Upper lobe of right lung (tissue), 1 donor: ENCODE measurements around the gene RTP3. TPM values are rescaled to one million over a fixed set of nuclear protein-coding genes. Genes with fewer than 3 reads are reported as not detected.

ENCODE experiments used
- ATAC-seq: fragments of 200-7000 bp; cut with Tn5 transposase; one replicate; pipeline ENCODE4 v1.9.1; 2020; ENCODE audit warnings: mild to moderate bottlenecking, moderate library complexity
- DNase-seq: peaks from one replicate; pipeline ENCODE4 v3.0.0-alpha.2; 2020
- H3K27ac ChIP-seq: fragments of 200-600 bp; one replicate; pipeline ENCODE4 v1.8.0; 2022
- H3K27me3 ChIP-seq: fragments of 200-600 bp; one replicate; pipeline ENCODE4 v1.8.0; 2022; ENCODE audit warnings: mild to moderate bottlenecking
- H3K36me3 ChIP-seq: fragments of 200-600 bp; one replicate; pipeline ENCODE4 v1.8.0; 2022
- H3K4me1 ChIP-seq: fragments of 200-600 bp; one replicate; pipeline ENCODE4 v1.8.0; 2022
- H3K4me3 ChIP-seq: fragments of 200-600 bp; one replicate; pipeline ENCODE4 v1.8.0; 2022; ENCODE audit warnings: mild to moderate bottlenecking
- H3K9me3 ChIP-seq: fragments of 200-600 bp; one replicate; pipeline ENCODE4 v1.8.0; 2022
- intact Hi-C: fragments of 100-400 bp; cut with DNase I; formaldehyde crosslinking; loops from one replicate; pipeline ENCODE4 v1.11.0; 2022
- total RNA-seq: library from RNA; stranded (reverse); fragmentation: NEBNext Ultra II Directional; extraction: Animal tissue kit (Norgen Biotek cat#: 25700); gene quantifications from one replicate; pipeline ENCODE4 v1.2.1, GENCODE V29; 2021
- TF ChIP-seq, protein P1 (sequence below): fragments of 200-600 bp; IDR thresholded peaks from one replicate; pipeline ENCODE4 v1.8.0; 2022; ENCODE audit warnings: antibody characterized with exemption
- donor health status: DM: no; HTN: yes; CAD: no; lungs with severe emphysema.

Gene RTP3
- total RNA-seq, 1 donor from 2014 or later: not detected

DNA sequence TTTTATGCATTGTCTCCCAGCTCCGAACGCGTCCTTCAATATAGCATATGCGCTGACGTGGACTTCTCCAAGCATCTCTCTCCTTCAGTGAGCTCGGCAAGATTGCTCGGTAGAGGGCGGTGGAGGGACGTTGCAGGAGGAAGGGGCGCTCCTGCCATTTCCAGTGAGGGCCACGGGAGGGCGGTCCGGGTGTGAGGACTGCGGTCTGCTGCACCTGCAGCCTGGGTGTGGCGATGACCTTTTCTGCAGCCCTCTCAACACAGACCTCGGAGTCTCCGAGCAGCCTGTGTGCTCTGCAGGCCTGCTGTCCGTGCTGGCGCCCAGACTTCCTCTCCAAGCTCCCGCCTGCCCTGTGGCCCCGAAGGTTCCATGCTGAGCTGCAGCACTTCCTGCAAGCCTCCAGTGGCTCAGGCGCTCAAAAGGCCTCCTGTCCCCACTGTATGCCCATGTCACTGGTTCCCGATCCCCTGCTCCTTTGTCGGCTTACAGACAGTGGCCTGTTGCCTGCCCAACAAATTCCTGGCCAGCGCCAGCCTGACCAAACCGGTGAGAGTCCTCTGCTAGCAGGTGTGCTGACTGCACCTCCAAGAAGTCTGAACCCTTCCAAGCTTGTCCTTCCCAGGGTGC is 8.9 kb upstream of the RTP3 start:
- H3K4me3 ChIP-seq: peak overlapping the region; percentile 8
- H3K36me3 ChIP-seq: no peaks in the 10 kb centered on the region
- H3K9me3 ChIP-seq: no peaks in the 10 kb centered on the region
- TF ChIP-seq, protein P1, sequence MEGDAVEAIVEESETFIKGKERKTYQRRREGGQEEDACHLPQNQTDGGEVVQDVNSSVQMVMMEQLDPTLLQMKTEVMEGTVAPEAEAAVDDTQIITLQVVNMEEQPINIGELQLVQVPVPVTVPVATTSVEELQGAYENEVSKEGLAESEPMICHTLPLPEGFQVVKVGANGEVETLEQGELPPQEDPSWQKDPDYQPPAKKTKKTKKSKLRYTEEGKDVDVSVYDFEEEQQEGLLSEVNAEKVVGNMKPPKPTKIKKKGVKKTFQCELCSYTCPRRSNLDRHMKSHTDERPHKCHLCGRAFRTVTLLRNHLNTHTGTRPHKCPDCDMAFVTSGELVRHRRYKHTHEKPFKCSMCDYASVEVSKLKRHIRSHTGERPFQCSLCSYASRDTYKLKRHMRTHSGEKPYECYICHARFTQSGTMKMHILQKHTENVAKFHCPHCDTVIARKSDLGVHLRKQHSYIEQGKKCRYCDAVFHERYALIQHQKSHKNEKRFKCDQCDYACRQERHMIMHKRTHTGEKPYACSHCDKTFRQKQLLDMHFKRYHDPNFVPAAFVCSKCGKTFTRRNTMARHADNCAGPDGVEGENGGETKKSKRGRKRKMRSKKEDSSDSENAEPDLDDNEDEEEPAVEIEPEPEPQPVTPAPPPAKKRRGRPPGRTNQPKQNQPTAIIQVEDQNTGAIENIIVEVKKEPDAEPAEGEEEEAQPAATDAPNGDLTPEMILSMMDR: peak; percentile 97
- DNase-seq: peak; percentile 95
- intact Hi-C loops: no loop called here
- no peak overlapping the region for H3K27ac ChIP-seq
- no peaks in the 10 kb centered on the region for H3K27me3 ChIP-seq
- peak; percentile 99 for ATAC-seq
- peaks cover 7% of the 10 kb centered on the region for H3K4me1 ChIP-seq

DNA sequence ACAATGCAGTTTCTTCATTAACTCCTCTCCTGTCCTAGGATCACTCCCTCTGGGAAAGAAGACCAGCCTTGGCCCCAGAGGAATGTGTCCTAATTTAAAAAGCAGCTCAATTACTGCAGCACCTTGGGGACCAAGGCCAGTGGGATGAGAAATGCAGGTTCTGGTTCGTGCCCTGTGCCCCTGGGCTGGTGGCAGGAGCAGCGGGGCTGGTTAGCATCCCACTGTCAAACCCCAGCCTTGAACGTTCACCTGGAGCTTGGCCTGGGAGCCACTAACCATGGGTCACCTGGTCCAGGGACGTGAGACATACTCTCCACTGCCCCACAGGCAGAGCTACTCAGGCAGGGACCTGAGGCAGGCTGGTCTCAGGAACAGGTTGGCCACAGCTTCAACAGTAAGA is 8.4 kb upstream of the RTP3 start:
- H3K4me1 ChIP-seq: peaks cover 7% of the 10 kb centered on the region
- no peak overlapping the region for H3K4me3 ChIP-seq
- no peak for DNase-seq
- no peaks in the 10 kb centered on the region for H3K36me3 ChIP-seq
- ATAC-seq: no peak
- H3K9me3 ChIP-seq: no peaks in the 10 kb centered on the region
- TF ChIP-seq, protein P1: no peak
- H3K27ac ChIP-seq: no peak overlapping the region
- intact Hi-C loops: no loop called here
- H3K27me3 ChIP-seq: no peaks in the 10 kb centered on the region

DNA sequence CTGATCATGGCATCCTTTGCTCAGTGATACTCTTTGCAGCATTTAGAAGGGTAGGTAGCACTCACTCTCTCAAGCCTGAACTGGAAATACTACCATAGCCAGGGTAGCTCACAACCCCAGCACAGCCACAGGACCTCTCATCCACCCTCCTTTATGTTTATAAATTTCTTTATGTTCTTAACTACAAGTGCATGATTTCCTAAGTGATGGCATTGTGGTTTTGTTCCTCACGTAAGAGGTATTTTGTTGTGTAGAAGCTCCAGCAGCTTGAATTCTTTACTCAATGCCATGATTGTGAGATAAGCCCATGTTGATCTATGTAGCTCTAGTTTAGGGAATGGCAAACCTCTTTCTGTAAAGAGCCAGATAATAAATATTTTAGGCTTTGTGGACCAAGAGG is 7.9 kb upstream of the RTP3 start:
- H3K9me3 ChIP-seq: no peaks in the 10 kb centered on the region
- no peak overlapping the region for H3K27ac ChIP-seq
- no peak overlapping the region for H3K4me3 ChIP-seq
- peaks cover 7% of the 10 kb centered on the region for H3K4me1 ChIP-seq
- no peaks in the 10 kb centered on the region for H3K36me3 ChIP-seq
- no peaks in the 10 kb centered on the region for H3K27me3 ChIP-seq
- TF ChIP-seq, protein P1: no peak
- DNase-seq: no peak
- ATAC-seq: no peak
- intact Hi-C loops: loop anchor here (10.0 kb wide), 1 partner anchor 135 kb away; no protein-coding TSS in a partner anchor

DNA sequence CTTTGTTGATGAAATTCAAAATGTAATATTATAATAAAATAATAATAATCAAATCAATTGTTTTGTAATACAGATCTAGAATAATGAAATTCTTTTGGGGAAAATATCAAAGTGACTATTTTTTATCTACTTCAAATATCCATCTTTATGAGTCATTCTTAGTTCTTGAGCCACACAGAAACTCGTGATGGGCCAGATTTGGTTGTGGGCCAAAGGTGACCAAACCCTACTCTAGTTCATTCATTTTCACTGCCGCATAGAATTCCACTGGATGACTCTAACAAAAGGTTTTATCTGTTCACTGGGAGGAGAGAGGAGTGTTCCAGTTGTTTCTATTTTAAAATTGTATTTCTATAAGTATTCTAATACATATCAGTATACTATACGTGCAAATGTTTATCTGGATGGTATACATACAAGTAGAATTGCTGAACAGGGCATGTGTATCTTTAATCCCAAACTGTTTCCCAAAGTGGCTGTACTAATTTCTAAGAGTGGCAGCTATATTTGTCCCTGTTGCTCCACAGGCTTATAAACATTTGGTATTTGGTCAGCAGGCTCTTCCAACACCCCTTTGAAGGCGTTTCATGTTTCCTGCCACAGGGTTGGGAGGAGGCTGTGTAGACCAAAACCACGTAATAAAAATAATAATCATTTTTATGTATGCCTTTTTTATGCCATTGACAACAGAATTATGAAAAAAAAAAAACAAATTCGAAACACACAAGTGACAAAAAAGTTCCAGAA is 7.3 kb upstream of the RTP3 start:
- Histone ChIP-seq H3K27me3 (no peaks in the 10 kb centered on the region), H3K4me1 (peaks cover 7% of the 10 kb centered on the region), H3K36me3 (no peaks in the 10 kb centered on the region), H3K27ac (no peak overlapping the region), H3K9me3 (no peaks in the 10 kb centered on the region), H3K4me3 (no peak overlapping the region)
- TF ChIP-seq, protein P1: no peak
- ATAC-seq (no peak), DNase-seq (no peak)
- intact Hi-C loops: loop anchor here (10.0 kb wide), 1 partner anchor 134 kb away; no protein-coding TSS in a partner anchor

DNA sequence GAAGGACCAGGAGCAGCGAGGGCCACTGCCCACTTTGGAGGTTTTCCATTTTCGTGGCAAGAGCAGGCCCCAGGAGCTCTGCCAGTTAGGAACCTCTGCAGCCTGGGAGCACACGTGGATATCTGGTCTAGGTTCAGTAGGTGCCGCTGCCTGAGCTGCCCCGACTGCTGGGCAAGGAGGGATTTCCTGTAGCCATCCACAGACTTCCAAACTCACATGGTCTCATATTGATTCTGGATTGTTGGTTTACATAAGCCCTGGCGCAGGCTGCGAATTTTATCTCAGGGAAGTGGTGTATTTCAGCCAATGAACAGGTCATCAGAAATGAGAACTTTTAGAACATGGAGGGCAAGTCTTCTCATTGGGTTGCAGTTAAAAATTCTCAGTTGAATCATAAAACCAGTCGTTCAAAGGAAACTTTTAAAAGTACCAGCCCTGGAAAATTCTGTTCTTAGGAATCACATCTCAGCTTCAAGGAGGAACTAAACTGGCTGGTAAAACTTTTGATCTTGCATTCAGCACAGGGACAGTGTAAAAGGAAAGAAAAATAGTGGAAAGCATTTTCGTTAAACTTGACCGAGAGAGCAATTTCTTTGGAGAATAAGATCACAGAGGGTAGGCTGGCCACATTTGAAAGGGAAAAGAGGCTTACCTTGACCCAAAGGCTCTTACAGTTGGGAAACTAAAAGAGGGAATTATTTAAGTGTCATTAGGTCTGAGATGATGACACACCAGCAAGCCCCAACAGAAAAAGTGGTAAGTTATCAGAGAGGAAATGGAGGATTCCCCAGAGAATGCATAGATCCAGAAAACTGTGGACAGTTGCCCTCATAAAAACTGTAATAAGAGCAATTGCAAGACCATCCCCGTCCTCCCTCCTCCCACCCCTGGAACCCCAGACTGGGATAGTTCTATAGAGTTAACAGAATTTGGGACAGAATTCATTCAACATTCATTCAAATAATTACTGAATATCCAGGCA is 6.4 kb upstream of the RTP3 start:
- TF ChIP-seq, protein P1: no peak
- ATAC-seq (no peak), DNase-seq (no peak)
- peaks cover 7% of the 10 kb centered on the region for H3K4me1 ChIP-seq
- no peaks in the 10 kb centered on the region for H3K36me3 ChIP-seq
- H3K4me3 ChIP-seq: no peak overlapping the region
- no peaks in the 10 kb centered on the region for H3K9me3 ChIP-seq
- intact Hi-C loops: loop anchor here (10.0 kb wide), 1 partner anchor 133 kb away; no protein-coding TSS in a partner anchor
- H3K27ac ChIP-seq: no peak overlapping the region
- H3K27me3 ChIP-seq: no peaks in the 10 kb centered on the region
